HepG2 (cell line): Measurements from ENCODE around the gene RPTOR. TPM values are rescaled to one million over a fixed set of nuclear protein-coding genes. Genes with fewer than 3 reads are reported as not detected.

ENCODE experiments used
- AHR ChIP-seq: IDR thresholded peaks from 2 replicates; pipeline ENCODE4 v1.6.1; 2018; ENCODE audit warnings: missing genetic modification reagents, missing compliant biosample characterization
- ETV6 ChIP-seq: sonication (generic); formaldehyde crosslinking; conservative IDR thresholded peaks from 2 replicates; pipeline ENCODE4 v1.4.0; 2020; ENCODE audit warnings: missing genetic modification reagents
- JARID2 ChIP-seq: sonication (generic); formaldehyde crosslinking; IDR thresholded peaks from 2 replicates; pipeline ENCODE4 v1.8.1; 2023; ENCODE audit warnings: missing genetic modification reagents, inconsistent platforms; ENCODE audit not compliant: insufficient replicate concordance
- JUND ChIP-seq: sonication (generic); formaldehyde crosslinking; IDR thresholded peaks from 2 replicates; pipeline ENCODE4 v1.8.0; 2022; ENCODE audit warnings: mild to moderate bottlenecking, missing genetic modification reagents
- MAFG ChIP-seq: sonication (generic); formaldehyde crosslinking; IDR thresholded peaks from 2 replicates; pipeline ENCODE4 v1.5.1; 2020; ENCODE audit warnings: mild to moderate bottlenecking, missing genetic modification reagents
- MED13 ChIP-seq: sonication (generic); formaldehyde crosslinking; IDR thresholded peaks from 2 replicates; pipeline ENCODE4 v1.5.0; 2020; ENCODE audit warnings: missing genetic modification reagents
- RCOR2 ChIP-seq: IDR thresholded peaks from 2 replicates; pipeline ENCODE4 v1.6.1; 2016; ENCODE audit warnings: missing biosample characterization, missing genetic modification reagents
- SALL1 ChIP-seq: sonication (generic); formaldehyde crosslinking; IDR thresholded peaks from 2 replicates; pipeline ENCODE4 v1.8.0; 2022; ENCODE audit warnings: mild to moderate bottlenecking, missing genetic modification reagents
- SOX5 ChIP-seq: IDR thresholded peaks from 2 replicates; pipeline ENCODE4 v1.6.1; 2016; ENCODE audit warnings: borderline replicate concordance
- SP5 ChIP-seq: IDR thresholded peaks from 2 replicates; pipeline ENCODE4 v1.6.1; 2016; ENCODE audit warnings: low read depth, borderline replicate concordance
- XBP1 ChIP-seq: sonication (generic); formaldehyde crosslinking; IDR thresholded peaks from 2 replicates; pipeline ENCODE4 v1.5.0; 2020; ENCODE audit warnings: missing genetic modification reagents
- XRCC5 ChIP-seq: fragments of 200-400 bp; formaldehyde crosslinking; optimal IDR thresholded peaks from 2 replicates; pipeline ENCODE3; 2017; ENCODE audit warnings: mild to moderate bottlenecking, low read length
- YEATS2 ChIP-seq: sonication (generic); formaldehyde crosslinking; IDR thresholded peaks from 2 replicates; pipeline ENCODE4 v1.4.0; 2020; ENCODE audit warnings: missing genetic modification reagents, borderline replicate concordance
- ZBTB4 ChIP-seq: sonication (generic); formaldehyde crosslinking; IDR thresholded peaks from 2 replicates; pipeline ENCODE4 v1.4.0; 2020; ENCODE audit warnings: missing genetic modification reagents, mild to moderate bottlenecking, borderline replicate concordance
- ZBTB7A ChIP-seq: sonication (generic); formaldehyde crosslinking; IDR thresholded peaks from 2 replicates; pipeline ENCODE4 v1.8.0; 2022; ENCODE audit warnings: mild to moderate bottlenecking, missing genetic modification reagents
- ZFP37 ChIP-seq: sonication (generic); formaldehyde crosslinking; IDR thresholded peaks from 2 replicates; pipeline ENCODE4 v1.4.0; 2020; ENCODE audit warnings: missing genetic modification reagents, borderline replicate concordance
- ZFP91 ChIP-seq: sonication (generic); formaldehyde crosslinking; IDR thresholded peaks from 2 replicates; pipeline ENCODE4 v1.9.0; 2022; ENCODE audit warnings: missing genetic modification reagents, mild to moderate bottlenecking, borderline replicate concordance
- ZNF230 ChIP-seq: sonication (generic); formaldehyde crosslinking; IDR thresholded peaks from 2 replicates; pipeline ENCODE4 v1.4.0; 2020; ENCODE audit warnings: mild to moderate bottlenecking, missing genetic modification reagents
- ZNF234 ChIP-seq: sonication (generic); formaldehyde crosslinking; conservative IDR thresholded peaks from 2 replicates; pipeline ENCODE4 v1.5.1; 2020; ENCODE audit warnings: mild to moderate bottlenecking, missing genetic modification reagents
- ZNF574 ChIP-seq: sonication (generic); formaldehyde crosslinking; IDR thresholded peaks from 2 replicates; pipeline ENCODE4 v1.4.0; 2020; ENCODE audit warnings: missing genetic modification reagents
- ZNF614 ChIP-seq: IDR thresholded peaks from 2 replicates; pipeline ENCODE4 v1.6.1; 2018; ENCODE audit warnings: missing biosample characterization, missing genetic modification reagents, inconsistent platforms, borderline replicate concordance
- ZNF644 ChIP-seq: IDR thresholded peaks from 2 replicates; pipeline ENCODE4 v1.6.1; 2016; ENCODE audit warnings: low read depth
- ZNF891 ChIP-seq: sonication (generic); formaldehyde crosslinking; IDR thresholded peaks from 2 replicates; pipeline ENCODE4 v1.5.0; 2020; ENCODE audit warnings: mild to moderate bottlenecking, missing genetic modification reagents
- ZSCAN22 ChIP-seq: sonication (generic); formaldehyde crosslinking; IDR thresholded peaks from 2 replicates; pipeline ENCODE4 v1.4.0; 2020; ENCODE audit warnings: mild to moderate bottlenecking, missing genetic modification reagents
- polyA plus RNA-seq, 8 experiments: library from polyadenylated mRNA; depleted of rRNA in 3 of 8; stranded (reverse) in 7 of 8; unstranded in 1 of 8; fragments of >200 nt; fragmentation: Illumina TruSeq in 4 of 8; extraction: Trizol in 4 of 8; gene quantifications; 2 replicates each; pipeline versions ENCODE4 v1.2.1 to v1.2.3, GENCODE V29; 2011 to 2016; ENCODE audit warnings: low read depth in 4 of 8, missing spikeins in 1 of 8, mixed read lengths in 1 of 8; ENCODE audit not compliant: insufficient read depth in 1 of 8
- total RNA-seq, 5 experiments: library from RNA; depleted of rRNA; stranded (reverse); fragments of >200 nt; fragmentation: Illumina TruSeq; extraction: Trizol; gene quantifications; 2 replicates each; pipeline ENCODE4 v1.2.3, GENCODE V29; 2016; ENCODE audit warnings: low read depth in 1 of 5

Gene RPTOR
- total and polyA plus RNA-seq, 2 of the 13 experiments (the other 11 are each of a cell fraction or from before 2014, with no cell fraction given), result 6.6 to 25.3 TPM

GRCh38 chr17:80649672-80650330 is 105.2 kb downstream of the RPTOR start (continued):
- TF ChIP-seq ZNF614 (CRISPR knock-in tag), result peak; percentile 53; the same call in 1 of the 2 replicates
- TF ChIP-seq XRCC5, result peak; percentile 96
- TF ChIP-seq SALL1 (CRISPR knock-in tag), result peak; percentile 55
- TF ChIP-seq ZSCAN22 (CRISPR knock-in tag), result no peak
- TF ChIP-seq ZFP37 (CRISPR knock-in tag), result no peak
- TF ChIP-seq XBP1 (CRISPR knock-in tag), result no peak
- TF ChIP-seq ETV6 (CRISPR knock-in tag), result no peak
- no peak for TF ChIP-seq YEATS2 (CRISPR knock-in tag)
- peak; percentile 47; the same call in 1 of the 2 replicates for TF ChIP-seq ZNF644
- TF ChIP-seq SOX5 (CRISPR knock-in tag), result 0 out of 2 replicates have a peak, but pooled peaks have one; percentile 7
- TF ChIP-seq MAFG (CRISPR knock-in tag), result no peak
- TF ChIP-seq ZFP91, result peak; percentile 54
- no peak for TF ChIP-seq ZNF234 (CRISPR knock-in tag)
- TF ChIP-seq AHR (CRISPR knock-in tag), result no peak
- TF ChIP-seq MED13 (CRISPR knock-in tag), result no peak
- peak; percentile 82; the same call in 1 of the 2 replicates for TF ChIP-seq ZBTB4 (CRISPR knock-in tag)
- no peak for TF ChIP-seq JARID2 (CRISPR knock-in tag)
- 0 out of 2 replicates have a peak, but pooled peaks have one; percentile 54 for TF ChIP-seq ZNF574
- no peak for TF ChIP-seq ZNF891 (CRISPR knock-in tag)
- TF ChIP-seq RCOR2 (CRISPR knock-in tag), result no peak
- no peak for TF ChIP-seq JUND (CRISPR knock-in tag)
- no peak for TF ChIP-seq SP5 (CRISPR knock-in tag)
- no peak for TF ChIP-seq ZBTB7A (CRISPR knock-in tag)
- no peak for TF ChIP-seq ZNF230 (CRISPR knock-in tag)
